Measurements from ENCODE around the gene PSMA7.

Gene PSMA7

GRCh38 chr20:62137478-62138203, 5.6 kb downstream of the PSMA7 start:
- no peak for DNase-seq (ENCODE audit: low read depth in 2 of 2, low spot score in 1 of 2)

GRCh38 chr20:62137092-62137384, 6.2 kb downstream of the PSMA7 start:
- DNase-seq (ENCODE audit: low read depth in 2 of 2, low spot score in 1 of 2): no peak

GRCh38 chr20:62136283-62137091, 6.7 kb downstream of the PSMA7 start:
- DNase-seq (ENCODE audit: low read depth in 2 of 2, low spot score in 1 of 2): peak in 1 of 2 donors; percentile 56

GRCh38 chr20:62135573-62136266, 7.5 kb downstream of the PSMA7 start:
- DNase-seq (ENCODE audit: low read depth in 2 of 2, low spot score in 1 of 2): no peak

- DNase-seq (ENCODE audit: low read depth in 2 of 2, low spot score in 1 of 2): no peak
Observed at GRCh38 chr20:62134735-62135231, 8.4 kb downstream of the PSMA7 start.

GRCh38 chr20:62133864-62134263, 9.3 kb downstream of the PSMA7 start:
- DNase-seq (ENCODE audit: low read depth in 2 of 2, low spot score in 1 of 2): no peak

- no peak for DNase-seq (ENCODE audit: low read depth in 2 of 2, low spot score in 1 of 2)
Observed at GRCh38 chr20:62133051-62133845, 9.9 kb downstream of the PSMA7 start.

GRCh38 chr20:62132421-62132820, 10.8 kb downstream of the PSMA7 start:
- DNase-seq (ENCODE audit: low read depth in 2 of 2, low spot score in 1 of 2): no peak

GRCh38 chr20:62131560-62132320, 11.5 kb downstream of the PSMA7 start:
- DNase-seq (ENCODE audit: low read depth in 2 of 2, low spot score in 1 of 2): no peak

- DNase-seq (ENCODE audit: low read depth in 2 of 2, low spot score in 1 of 2): no peak
Observed at GRCh38 chr20:62129731-62130531, 13.3 kb downstream of the PSMA7 start.

- no peak for DNase-seq (ENCODE audit: low read depth in 2 of 2, low spot score in 1 of 2)
Observed at GRCh38 chr20:62128502-62128901, 14.7 kb downstream of the PSMA7 start.

GRCh38 chr20:62127799-62128198, 15.4 kb downstream of the PSMA7 start:
- no peak for DNase-seq (ENCODE audit: low read depth in 2 of 2, low spot score in 1 of 2)

- no peak for DNase-seq (ENCODE audit: low read depth in 2 of 2, low spot score in 1 of 2)
Observed at GRCh38 chr20:62126141-62126540, 17.1 kb downstream of the PSMA7 start.

- no peak for DNase-seq (ENCODE audit: low read depth in 2 of 2, low spot score in 1 of 2)
Observed at GRCh38 chr20:62123450-62124118, 19.6 kb downstream of the PSMA7 start.

GRCh38 chr20:62122654-62123449, 20.3 kb downstream of the PSMA7 start:
- DNase-seq (ENCODE audit: low read depth in 2 of 2, low spot score in 1 of 2): peak in 1 of 2 donors; percentile 20

GRCh38 chr20:62121776-62122653, 21.2 kb downstream of the PSMA7 start, which contains the start of gene LSM14B:
Gene LSM14B (plus strand): TSS chr20:62122475. CDS start chr20:62122667, 192 bp downstream.
- peak; percentile 90 to 94 for DNase-seq (ENCODE audit: low read depth in 2 of 2, low spot score in 1 of 2)

All from stimulated activated CD8-positive, alpha-beta memory T cell treated with anti-CD3 and anti-CD28 coated beads, Interleukin-4, amount 100 ng/mL, for 1 hour (primary cell).